Body of pancreas (tissue), 4 donors: Measurements from ENCODE around the gene DHX15.

Experiments
- POLR2A ChIP-seq, 3 donors: fragments of 450-650 bp; IDR thresholded peaks; one replicate each; pipeline ENCODE4 v1.6.1; 2016; ENCODE audit warnings: antibody characterized with exemption in 3 of 3, mild to moderate bottlenecking in 2 of 3
- TF ChIP-seq, protein P1 (sequence below), 7 experiments: fragments of 450-650 bp in 4 of 7; fragments of 200-600 bp in 3 of 7; sonication (generic) in 3 of 7; IDR thresholded peaks; one replicate each; pipeline ENCODE4 v1.5.1; 2016 to 2019; ENCODE audit warnings: antibody characterized with exemption in 7 of 7

DNA sequence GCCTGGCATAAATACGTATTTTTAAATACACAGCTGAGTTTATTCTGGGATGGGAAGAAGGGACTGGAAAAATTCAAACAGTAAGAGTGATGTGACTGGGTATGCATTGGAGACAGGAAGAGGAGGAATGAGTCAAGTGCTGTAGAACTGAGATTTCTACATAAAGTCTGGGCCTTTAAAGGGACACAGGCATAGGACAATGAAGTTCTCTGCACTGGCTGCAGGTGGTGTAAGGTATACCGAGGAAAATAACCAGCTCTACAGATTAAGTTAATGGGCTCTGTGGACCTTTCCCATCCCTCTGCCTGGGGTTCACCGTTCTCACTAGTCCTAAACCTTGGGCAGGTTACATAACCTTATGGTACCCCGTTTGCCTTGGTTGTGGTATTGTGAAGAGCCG is 68.7 kb downstream of the DHX15 start:
- TF ChIP-seq POLR2A (IDR thresholded peaks at IDR 0.05), result no peak
- TF ChIP-seq, protein P1, sequence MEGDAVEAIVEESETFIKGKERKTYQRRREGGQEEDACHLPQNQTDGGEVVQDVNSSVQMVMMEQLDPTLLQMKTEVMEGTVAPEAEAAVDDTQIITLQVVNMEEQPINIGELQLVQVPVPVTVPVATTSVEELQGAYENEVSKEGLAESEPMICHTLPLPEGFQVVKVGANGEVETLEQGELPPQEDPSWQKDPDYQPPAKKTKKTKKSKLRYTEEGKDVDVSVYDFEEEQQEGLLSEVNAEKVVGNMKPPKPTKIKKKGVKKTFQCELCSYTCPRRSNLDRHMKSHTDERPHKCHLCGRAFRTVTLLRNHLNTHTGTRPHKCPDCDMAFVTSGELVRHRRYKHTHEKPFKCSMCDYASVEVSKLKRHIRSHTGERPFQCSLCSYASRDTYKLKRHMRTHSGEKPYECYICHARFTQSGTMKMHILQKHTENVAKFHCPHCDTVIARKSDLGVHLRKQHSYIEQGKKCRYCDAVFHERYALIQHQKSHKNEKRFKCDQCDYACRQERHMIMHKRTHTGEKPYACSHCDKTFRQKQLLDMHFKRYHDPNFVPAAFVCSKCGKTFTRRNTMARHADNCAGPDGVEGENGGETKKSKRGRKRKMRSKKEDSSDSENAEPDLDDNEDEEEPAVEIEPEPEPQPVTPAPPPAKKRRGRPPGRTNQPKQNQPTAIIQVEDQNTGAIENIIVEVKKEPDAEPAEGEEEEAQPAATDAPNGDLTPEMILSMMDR (IDR thresholded peaks at IDR 0.05), result no peak
